ENCODE measurements around the gene ENG.

DNA sequence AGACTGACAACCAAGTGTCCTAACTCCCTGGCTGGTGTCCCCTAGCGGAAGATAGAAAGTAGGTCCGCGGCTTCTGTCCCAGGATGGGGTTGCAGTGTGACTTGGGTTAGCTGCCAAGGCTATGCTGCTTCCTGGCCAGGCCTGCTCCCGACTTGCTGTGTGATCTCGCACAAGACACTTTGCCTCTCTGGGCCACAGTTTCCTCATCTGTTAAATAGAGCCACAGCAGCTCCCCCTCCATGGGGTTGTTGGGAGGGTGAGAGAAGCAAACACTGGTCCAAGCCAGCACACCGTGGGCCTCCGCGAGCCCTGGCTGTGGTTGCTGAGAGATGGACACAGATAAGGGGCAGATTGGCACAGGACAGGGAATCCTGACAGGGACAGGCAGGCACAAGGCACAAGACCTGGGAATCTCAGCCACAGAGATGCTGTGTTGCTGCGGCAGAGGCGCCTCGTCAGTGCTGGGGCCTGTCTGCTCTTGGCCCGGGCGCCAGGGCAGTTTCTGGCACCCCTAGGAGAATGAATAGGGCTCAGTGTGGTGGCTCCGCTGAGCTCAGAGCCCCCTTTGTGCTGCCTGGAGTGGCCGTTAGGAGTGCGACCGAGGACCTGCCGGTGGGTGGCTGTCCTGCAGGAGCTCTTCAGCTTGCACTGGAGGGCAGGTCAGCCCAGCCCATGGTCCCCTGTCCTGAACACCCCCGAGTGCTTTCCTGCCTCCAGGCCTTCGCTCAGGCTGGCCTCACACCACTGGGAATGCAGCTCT lies 74.2 kb downstream of the ENG start:
- TF ChIP-seq, protein P1, sequence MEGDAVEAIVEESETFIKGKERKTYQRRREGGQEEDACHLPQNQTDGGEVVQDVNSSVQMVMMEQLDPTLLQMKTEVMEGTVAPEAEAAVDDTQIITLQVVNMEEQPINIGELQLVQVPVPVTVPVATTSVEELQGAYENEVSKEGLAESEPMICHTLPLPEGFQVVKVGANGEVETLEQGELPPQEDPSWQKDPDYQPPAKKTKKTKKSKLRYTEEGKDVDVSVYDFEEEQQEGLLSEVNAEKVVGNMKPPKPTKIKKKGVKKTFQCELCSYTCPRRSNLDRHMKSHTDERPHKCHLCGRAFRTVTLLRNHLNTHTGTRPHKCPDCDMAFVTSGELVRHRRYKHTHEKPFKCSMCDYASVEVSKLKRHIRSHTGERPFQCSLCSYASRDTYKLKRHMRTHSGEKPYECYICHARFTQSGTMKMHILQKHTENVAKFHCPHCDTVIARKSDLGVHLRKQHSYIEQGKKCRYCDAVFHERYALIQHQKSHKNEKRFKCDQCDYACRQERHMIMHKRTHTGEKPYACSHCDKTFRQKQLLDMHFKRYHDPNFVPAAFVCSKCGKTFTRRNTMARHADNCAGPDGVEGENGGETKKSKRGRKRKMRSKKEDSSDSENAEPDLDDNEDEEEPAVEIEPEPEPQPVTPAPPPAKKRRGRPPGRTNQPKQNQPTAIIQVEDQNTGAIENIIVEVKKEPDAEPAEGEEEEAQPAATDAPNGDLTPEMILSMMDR (tag by site-specific recombination; IDR thresholded peaks at IDR 0.05): no peak
- TF ChIP-seq ZNF133 (tag by site-specific recombination; IDR thresholded peaks at IDR 0.05) (no peak), YY1 (tag by site-specific recombination; IDR thresholded peaks at IDR 0.05) (no peak), WT1 (tag by site-specific recombination; IDR thresholded peaks at IDR 0.05) (no peak), SP2 (tag by site-specific recombination; IDR thresholded peaks at IDR 0.05) (no peak), ZNF837 (tag by site-specific recombination; IDR thresholded peaks at IDR 0.05) (no peak), ZFP41 (tag by site-specific recombination; IDR thresholded peaks at IDR 0.05; ENCODE audit: borderline replicate concordance) (no peak), ZNF660 (tag by site-specific recombination; IDR thresholded peaks at IDR 0.05) (no peak), ZNF521 (tag by site-specific recombination; IDR thresholded peaks at IDR 0.05) (no peak), ZNF266 (tag by site-specific recombination; IDR thresholded peaks at IDR 0.05; ENCODE audit: low read depth) (no peak)
- TF ChIP-seq, protein P2, sequence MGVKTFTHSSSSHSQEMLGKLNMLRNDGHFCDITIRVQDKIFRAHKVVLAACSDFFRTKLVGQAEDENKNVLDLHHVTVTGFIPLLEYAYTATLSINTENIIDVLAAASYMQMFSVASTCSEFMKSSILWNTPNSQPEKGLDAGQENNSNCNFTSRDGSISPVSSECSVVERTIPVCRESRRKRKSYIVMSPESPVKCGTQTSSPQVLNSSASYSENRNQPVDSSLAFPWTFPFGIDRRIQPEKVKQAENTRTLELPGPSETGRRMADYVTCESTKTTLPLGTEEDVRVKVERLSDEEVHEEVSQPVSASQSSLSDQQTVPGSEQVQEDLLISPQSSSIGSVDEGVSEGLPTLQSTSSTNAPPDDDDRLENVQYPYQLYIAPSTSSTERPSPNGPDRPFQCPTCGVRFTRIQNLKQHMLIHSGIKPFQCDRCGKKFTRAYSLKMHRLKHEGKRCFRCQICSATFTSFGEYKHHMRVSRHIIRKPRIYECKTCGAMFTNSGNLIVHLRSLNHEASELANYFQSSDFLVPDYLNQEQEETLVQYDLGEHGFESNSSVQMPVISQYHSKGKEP (tag by site-specific recombination; IDR thresholded peaks at IDR 0.05): no peak
- TF ChIP-seq, protein P3, sequence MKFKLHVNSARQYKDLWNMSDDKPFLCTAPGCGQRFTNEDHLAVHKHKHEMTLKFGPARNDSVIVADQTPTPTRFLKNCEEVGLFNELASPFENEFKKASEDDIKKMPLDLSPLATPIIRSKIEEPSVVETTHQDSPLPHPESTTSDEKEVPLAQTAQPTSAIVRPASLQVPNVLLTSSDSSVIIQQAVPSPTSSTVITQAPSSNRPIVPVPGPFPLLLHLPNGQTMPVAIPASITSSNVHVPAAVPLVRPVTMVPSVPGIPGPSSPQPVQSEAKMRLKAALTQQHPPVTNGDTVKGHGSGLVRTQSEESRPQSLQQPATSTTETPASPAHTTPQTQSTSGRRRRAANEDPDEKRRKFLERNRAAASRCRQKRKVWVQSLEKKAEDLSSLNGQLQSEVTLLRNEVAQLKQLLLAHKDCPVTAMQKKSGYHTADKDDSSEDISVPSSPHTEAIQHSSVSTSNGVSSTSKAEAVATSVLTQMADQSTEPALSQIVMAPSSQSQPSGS (tag by site-specific recombination; IDR thresholded peaks at IDR 0.05; ENCODE audit: low read depth): no peak
- TF ChIP-seq, protein P4, sequence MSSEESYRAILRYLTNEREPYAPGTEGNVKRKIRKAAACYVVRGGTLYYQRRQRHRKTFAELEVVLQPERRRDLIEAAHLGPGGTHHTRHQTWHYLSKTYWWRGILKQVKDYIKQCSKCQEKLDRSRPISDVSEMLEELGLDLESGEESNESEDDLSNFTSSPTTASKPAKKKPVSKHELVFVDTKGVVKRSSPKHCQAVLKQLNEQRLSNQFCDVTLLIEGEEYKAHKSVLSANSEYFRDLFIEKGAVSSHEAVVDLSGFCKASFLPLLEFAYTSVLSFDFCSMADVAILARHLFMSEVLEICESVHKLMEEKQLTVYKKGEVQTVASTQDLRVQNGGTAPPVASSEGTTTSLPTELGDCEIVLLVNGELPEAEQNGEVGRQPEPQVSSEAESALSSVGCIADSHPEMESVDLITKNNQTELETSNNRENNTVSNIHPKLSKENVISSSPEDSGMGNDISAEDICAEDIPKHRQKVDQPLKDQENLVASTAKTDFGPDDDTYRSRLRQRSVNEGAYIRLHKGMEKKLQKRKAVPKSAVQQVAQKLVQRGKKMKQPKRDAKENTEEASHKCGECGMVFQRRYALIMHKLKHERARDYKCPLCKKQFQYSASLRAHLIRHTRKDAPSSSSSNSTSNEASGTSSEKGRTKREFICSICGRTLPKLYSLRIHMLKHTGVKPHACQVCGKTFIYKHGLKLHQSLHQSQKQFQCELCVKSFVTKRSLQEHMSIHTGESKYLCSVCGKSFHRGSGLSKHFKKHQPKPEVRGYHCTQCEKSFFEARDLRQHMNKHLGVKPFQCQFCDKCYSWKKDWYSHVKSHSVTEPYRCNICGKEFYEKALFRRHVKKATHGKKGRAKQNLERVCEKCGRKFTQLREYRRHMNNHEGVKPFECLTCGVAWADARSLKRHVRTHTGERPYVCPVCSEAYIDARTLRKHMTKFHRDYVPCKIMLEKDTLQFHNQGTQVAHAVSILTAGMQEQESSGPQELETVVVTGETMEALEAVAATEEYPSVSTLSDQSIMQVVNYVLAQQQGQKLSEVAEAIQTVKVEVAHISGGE (tag by site-specific recombination; conservative IDR thresholded peaks at IDR 0.05; ENCODE audit: low read depth): no peak

All from HEK293 (cell line).